VCaP (cell line): ENCODE data around the gene OR2D2.
"Not testable (repeated sequence)": the region's sequence is repeated elsewhere in the genome, so short reads cannot be mapped to it uniquely, and the experiment has no call there.

Experiments
- H3K27ac ChIP-seq: fragments of 450-650 bp; 2 replicates; pipeline ENCODE4 v1.5.1; 2017
- CTCF ChIP-seq: fragments of 450-650 bp; conservative IDR thresholded peaks from 2 replicates; pipeline ENCODE4 v1.5.1; 2017; ENCODE audit warnings: mild to moderate bottlenecking, moderate library complexity

Gene OR2D2

GRCh38 chr11:6925636-6926207 is 33.4 kb upstream of the OR2D2 start:
- no peak for TF ChIP-seq CTCF
- H3K27ac ChIP-seq = no peak overlapping the region

- TF ChIP-seq CTCF = no peak
Measured at GRCh38 chr11:6925007-6925577, 32.8 kb upstream of the OR2D2 start.

GRCh38 chr11:6920702-6921101 is 28.4 kb upstream of the OR2D2 start, which contains the start of gene OR2D3:
OR2D3 (plus strand) TSS chr11:6921002; CDS start chr11:6921002, 0 bp downstream.
- H3K27ac ChIP-seq = no peak within 1 kb of the TSS
- no peak for TF ChIP-seq CTCF

More at GRCh38 chr11:6925007-6925577, 32.8 kb upstream of the OR2D2 start:
- H3K27ac ChIP-seq = no peak overlapping the region

DNA sequence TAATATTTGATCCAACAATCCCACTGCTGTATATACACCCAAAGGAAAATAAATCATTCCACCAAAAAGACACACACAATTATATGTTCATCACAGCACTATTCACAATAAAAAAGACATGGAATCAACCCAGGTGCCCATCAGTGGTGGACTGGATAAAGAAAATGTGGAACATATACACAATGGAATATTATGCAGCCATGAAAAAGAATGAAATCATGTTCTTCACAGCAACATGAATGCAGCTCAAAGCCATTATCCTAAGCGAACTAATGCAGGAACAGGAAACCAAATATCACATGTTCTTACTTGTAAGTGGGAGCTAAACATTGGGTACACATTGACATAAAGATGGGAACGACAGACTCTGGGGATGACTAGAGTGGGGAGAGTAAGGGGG is 27.4 kb upstream of the OR2D2 start:
- no peak overlapping the region for H3K27ac ChIP-seq
- TF ChIP-seq CTCF = no peak

GRCh38 chr11:6911948-6912347 is 19.6 kb upstream of the OR2D2 start:
- no peak overlapping the region for H3K27ac ChIP-seq
- no peak for TF ChIP-seq CTCF

DNA sequence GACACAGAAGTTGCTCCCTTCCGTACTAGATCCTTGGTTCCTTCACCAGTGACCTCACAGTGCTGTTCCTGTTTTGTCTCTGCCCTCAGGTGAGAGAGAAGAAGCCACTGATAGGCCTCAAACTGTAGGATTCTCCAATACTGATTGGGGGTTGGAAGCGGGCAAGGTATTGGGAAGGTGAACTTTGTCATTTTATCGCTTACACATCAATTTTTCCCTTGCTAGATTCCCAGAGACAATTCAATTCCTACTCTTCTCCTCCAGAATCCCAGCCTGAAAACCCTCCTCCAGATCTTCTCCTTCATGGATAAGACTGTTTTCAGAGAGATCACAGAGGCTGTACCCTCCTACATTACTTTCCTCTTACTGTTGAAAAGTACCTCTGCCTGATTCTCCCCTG is 19.1 kb upstream of the OR2D2 start:
- H3K27ac ChIP-seq = no peak overlapping the region
- no peak for TF ChIP-seq CTCF

DNA sequence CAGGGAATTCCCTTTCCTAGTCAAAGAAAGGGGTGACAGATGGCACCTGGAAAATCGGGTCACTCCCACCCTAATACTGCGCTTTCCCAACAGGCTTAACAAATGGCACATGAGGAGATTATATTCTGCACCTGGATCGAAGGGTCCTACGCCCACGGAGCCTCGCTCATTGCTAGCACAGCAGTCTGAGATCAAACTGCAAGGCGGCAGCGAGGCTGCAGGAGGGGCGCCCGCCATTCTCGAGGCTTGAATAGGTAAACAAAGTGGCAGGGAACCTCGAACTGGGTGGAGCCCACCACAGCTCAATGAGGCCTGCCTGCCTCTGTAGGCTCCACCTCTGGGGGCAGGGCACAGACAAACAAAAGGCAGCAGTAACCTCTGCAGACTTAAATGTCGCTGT is 12.5 kb upstream of the OR2D2 start:
- H3K27ac ChIP-seq = not testable (repeated sequence)

- no peak for TF ChIP-seq CTCF
- H3K27ac ChIP-seq = no peak overlapping the region
Measured at GRCh38 chr11:6900327-6900999, 8.2 kb upstream of the OR2D2 start.
